GM12892 (cell line): ENCODE measurements around the gene KCNQ1OT1.

Experiments used
- POLR2A ChIP-seq: IDR thresholded peaks from 2 replicates; pipeline ENCODE4 v1.6.1; 2011; ENCODE audit warnings: low read depth, low read length, control low read depth
- POLR2AphosphoS5 ChIP-seq: IDR thresholded peaks from 2 replicates; pipeline ENCODE4 v1.6.1; 2011; ENCODE audit warnings: low read depth, low read length, control low read depth
- TAF1 ChIP-seq: IDR thresholded peaks from 2 replicates; pipeline ENCODE4 v1.6.1; 2011; ENCODE audit warnings: low read depth, mild to moderate bottlenecking, control low read depth, low read length, borderline replicate concordance

GRCh38 chr11:2728128-2728662 is 28.4 kb upstream of the KCNQ1OT1 start:
- TF ChIP-seq TAF1 (no peak), POLR2A (no peak), POLR2AphosphoS5 (no peak)
